ENCODE measurements around the gene C2orf42.

DNA sequence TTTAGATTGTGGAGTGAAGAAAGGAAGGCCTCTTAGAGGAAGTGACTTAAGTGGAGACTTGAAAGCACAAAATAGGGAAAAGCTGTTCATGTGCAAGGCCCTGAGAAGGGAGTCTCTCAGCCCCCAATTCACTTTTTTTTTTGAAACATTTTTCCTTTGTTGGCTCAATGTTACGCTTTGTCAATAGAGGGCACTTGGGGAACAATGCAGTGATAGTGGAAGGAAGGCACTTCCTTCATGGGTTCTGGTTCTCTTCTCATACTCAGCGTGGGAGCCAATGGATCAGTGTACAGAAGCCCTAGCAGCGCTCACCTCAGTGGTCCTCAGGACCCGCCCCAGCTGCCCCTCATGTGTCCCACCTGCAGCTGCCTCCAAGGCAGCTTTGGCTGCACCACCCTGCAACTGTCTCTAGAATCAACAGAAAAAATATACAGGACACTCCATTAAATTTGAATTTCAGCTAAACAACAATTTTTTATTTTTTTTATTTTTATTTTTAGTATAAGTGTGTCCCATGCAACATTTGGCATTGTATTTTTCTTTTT, 8.6 kb upstream of the C2orf42 start:
- TF ChIP-seq, protein P1, sequence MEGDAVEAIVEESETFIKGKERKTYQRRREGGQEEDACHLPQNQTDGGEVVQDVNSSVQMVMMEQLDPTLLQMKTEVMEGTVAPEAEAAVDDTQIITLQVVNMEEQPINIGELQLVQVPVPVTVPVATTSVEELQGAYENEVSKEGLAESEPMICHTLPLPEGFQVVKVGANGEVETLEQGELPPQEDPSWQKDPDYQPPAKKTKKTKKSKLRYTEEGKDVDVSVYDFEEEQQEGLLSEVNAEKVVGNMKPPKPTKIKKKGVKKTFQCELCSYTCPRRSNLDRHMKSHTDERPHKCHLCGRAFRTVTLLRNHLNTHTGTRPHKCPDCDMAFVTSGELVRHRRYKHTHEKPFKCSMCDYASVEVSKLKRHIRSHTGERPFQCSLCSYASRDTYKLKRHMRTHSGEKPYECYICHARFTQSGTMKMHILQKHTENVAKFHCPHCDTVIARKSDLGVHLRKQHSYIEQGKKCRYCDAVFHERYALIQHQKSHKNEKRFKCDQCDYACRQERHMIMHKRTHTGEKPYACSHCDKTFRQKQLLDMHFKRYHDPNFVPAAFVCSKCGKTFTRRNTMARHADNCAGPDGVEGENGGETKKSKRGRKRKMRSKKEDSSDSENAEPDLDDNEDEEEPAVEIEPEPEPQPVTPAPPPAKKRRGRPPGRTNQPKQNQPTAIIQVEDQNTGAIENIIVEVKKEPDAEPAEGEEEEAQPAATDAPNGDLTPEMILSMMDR (conservative IDR thresholded peaks at IDR 0.05; ENCODE audit: low read depth, low read length): no peak
- TF ChIP-seq RAD21 (IDR thresholded peaks at IDR 0.05; ENCODE audit: low read length) (no peak), SMC3 (IDR thresholded peaks at IDR 0.05; ENCODE audit: low read depth, low read length) (no peak), BHLHE40 (IDR thresholded peaks at IDR 0.05; ENCODE audit: low read depth, low read length) (no peak), POLR2A (IDR thresholded peaks at IDR 0.05; ENCODE audit: low read depth, low read length) (no peak), FOS (IDR thresholded peaks at IDR 0.05; ENCODE audit: low read depth, low read length) (no peak), CEBPB (IDR thresholded peaks at IDR 0.05; ENCODE audit: low read depth, low read length) (no peak), RCOR1 (IDR thresholded peaks at IDR 0.05; ENCODE audit: insufficient replicate concordance, low read length) (no peak), MAZ (IDR thresholded peaks at IDR 0.05; ENCODE audit: borderline replicate concordance, low read depth, low read length) (no peak), MXI1 (IDR thresholded peaks at IDR 0.05; ENCODE audit: borderline replicate concordance, low read depth, low read length) (no peak)
- TF ChIP-seq, protein P2, sequence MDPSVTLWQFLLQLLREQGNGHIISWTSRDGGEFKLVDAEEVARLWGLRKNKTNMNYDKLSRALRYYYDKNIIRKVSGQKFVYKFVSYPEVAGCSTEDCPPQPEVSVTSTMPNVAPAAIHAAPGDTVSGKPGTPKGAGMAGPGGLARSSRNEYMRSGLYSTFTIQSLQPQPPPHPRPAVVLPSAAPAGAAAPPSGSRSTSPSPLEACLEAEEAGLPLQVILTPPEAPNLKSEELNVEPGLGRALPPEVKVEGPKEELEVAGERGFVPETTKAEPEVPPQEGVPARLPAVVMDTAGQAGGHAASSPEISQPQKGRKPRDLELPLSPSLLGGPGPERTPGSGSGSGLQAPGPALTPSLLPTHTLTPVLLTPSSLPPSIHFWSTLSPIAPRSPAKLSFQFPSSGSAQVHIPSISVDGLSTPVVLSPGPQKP (IDR thresholded peaks at IDR 0.05; ENCODE audit: borderline replicate concordance, low read depth, low read length): no peak
